ENCODE results near the gene SLC19A1.
"Not testable (repeated sequence)": the region's sequence is repeated elsewhere in the genome, so short reads cannot be mapped to it uniquely, and the experiment has no call there.

SLC19A1 gene

DNA sequence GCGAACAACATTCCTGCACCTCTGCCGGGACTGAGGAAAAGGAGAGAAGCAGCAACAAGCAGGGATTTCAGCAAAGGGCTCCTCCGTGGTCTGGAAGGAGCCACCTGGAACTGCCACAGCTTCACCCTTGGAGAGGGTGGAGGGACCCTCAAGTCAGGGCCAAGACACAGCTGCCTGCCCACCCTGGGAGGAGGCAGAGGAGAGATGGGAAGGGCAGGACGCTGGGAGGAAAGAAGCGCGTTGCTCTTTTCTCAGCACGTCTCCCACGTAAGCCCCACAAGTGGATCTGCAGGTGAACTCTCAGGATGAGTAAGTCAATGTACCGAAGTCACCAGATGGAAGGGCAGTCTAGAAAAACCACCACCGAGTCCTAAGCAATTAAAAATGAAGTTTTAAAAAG is 39.6 kb downstream of the SLC19A1 start:
- no peaks in the 10 kb centered on the region for H3K4me1 ChIP-seq
- H3K27me3 ChIP-seq, result peaks cover 30% of the 10 kb centered on the region
- no peaks in the 10 kb centered on the region for H3K9me3 ChIP-seq
- no peaks in the 10 kb centered on the region for H3K36me3 ChIP-seq
- no peak overlapping the region for H3K4me3 ChIP-seq (ENCODE audit: low read depth, low read length)
- peak; percentile 6 for DNase-seq
- TF ChIP-seq, protein P1, sequence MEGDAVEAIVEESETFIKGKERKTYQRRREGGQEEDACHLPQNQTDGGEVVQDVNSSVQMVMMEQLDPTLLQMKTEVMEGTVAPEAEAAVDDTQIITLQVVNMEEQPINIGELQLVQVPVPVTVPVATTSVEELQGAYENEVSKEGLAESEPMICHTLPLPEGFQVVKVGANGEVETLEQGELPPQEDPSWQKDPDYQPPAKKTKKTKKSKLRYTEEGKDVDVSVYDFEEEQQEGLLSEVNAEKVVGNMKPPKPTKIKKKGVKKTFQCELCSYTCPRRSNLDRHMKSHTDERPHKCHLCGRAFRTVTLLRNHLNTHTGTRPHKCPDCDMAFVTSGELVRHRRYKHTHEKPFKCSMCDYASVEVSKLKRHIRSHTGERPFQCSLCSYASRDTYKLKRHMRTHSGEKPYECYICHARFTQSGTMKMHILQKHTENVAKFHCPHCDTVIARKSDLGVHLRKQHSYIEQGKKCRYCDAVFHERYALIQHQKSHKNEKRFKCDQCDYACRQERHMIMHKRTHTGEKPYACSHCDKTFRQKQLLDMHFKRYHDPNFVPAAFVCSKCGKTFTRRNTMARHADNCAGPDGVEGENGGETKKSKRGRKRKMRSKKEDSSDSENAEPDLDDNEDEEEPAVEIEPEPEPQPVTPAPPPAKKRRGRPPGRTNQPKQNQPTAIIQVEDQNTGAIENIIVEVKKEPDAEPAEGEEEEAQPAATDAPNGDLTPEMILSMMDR (IDR thresholded peaks at IDR 0.05; ENCODE audit: low read depth, low read length), result no peak

DNA sequence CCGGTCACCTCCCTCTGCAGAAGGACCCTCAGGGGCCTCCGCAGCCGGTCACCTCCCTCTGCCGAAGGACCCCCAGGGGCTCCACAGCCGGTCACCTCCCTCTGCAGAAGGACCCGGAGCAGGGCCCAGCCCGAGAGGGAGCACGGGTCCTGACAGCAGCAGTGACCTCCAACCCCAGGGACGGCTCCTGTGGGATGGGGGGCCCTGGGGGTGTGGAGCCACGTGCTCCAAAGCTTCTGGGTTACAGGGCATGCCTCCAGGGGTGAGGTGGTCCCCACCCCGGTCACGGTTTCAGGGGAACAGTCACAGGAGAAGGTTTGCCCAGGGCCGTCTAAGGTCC is 40.3 kb downstream of the SLC19A1 start:
- peak; percentile 4 for DNase-seq

DNA sequence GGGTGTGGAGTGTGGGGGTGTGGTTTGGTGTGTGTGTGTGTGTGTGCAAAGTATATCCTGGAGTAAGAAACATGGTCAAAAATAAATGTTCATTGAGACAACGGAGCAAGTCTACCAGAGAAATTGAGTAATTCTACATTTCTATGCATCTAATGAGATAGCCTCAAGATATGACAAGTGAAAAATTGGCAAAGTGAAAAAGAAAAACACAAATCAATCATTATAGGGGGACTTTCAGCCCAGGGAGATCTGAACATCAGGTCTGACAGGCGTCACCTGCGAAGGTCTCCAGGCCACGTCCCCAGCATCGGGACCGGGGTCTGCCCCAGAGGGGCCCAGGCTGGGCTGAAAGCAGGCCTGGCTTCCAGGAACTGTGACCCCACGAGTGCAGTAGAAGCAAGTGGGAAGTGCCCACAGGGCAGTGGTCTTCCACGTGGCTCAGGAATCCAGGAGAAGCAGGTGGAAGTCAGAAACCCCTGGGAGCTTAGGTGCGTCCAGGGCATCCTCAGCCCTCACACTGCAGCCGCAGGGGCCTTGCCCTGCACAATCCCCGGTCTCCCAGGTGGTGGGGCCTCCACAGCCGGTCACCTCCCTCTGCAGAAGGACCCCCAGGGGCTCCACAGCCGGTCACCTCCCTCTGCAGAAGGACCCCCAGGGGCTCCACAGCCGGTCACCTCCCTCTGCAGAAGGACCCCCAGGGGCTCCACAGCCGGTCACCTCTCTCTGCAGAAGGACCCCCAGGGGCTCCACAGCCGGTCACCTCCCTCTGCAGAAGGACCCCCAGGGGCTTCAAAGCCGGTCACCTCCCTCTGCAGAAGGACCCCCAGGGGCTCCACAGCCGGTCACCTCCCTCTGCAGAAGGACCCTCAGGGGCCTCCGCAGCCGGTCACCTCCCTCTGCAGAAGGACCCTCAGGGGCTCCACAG is 40.9 kb downstream of the SLC19A1 start:
- peak; percentile 11 for DNase-seq
- not testable (repeated sequence) for H3K9me3 ChIP-seq; H3K4me1 ChIP-seq; H3K4me3 ChIP-seq (ENCODE audit: low read depth, low read length); H3K36me3 ChIP-seq
- peaks cover 25% of the 10 kb centered on the region for H3K27me3 ChIP-seq

More for the DNA sequence above, 40.3 kb downstream of the SLC19A1 start:
- Histone ChIP-seq H3K9me3 (no peaks in the 10 kb centered on the region), H3K4me3 (ENCODE audit: low read depth, low read length) (no peak overlapping the region), H3K36me3 (no peaks in the 10 kb centered on the region), H3K27me3 (peaks cover 30% of the 10 kb centered on the region), H3K4me1 (no peaks in the 10 kb centered on the region)
- TF ChIP-seq, protein P1 (IDR thresholded peaks at IDR 0.05; ENCODE audit: low read depth, low read length), result no peak

DNA sequence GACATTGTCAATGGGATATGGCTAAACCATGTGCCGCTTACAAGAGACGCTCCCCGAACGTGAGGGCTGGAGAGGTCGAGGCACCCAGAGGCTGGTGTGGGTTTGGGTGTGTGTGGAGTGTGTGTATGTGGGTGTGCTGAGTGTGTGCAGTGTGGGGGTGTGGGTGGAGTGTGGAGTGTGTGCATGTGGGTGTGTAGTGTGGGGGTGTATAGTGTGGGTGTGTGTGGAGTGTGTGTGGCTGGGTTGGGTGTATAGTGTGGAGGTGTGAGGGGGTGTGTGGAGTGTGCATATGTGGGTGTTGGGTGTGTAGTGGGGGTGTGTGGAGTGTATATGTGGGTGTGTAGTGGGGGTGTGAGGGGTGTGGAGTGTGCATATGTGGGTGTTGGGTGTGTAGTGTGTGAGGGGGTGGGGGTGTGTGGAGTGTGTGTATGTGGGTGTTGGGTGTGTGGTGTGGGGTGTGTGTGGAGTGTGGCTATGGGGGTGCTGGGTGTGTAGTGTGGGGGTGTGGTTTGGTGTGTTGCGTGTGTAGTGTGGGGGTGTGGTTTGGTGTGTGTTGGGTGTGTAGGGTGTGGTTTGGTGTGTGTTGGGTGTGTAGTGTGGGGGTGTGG is 42.2 kb downstream of the SLC19A1 start:
- Histone ChIP-seq H3K36me3 (no peaks in the 10 kb centered on the region), H3K4me1 (no peaks in the 10 kb centered on the region), H3K9me3 (no peaks in the 10 kb centered on the region), H3K4me3 (ENCODE audit: low read depth, low read length) (no peak overlapping the region), H3K27me3 (peaks cover 13% of the 10 kb centered on the region)
- no peak for DNase-seq
- TF ChIP-seq, protein P1 (IDR thresholded peaks at IDR 0.05; ENCODE audit: low read depth, low read length), result no peak

DNA sequence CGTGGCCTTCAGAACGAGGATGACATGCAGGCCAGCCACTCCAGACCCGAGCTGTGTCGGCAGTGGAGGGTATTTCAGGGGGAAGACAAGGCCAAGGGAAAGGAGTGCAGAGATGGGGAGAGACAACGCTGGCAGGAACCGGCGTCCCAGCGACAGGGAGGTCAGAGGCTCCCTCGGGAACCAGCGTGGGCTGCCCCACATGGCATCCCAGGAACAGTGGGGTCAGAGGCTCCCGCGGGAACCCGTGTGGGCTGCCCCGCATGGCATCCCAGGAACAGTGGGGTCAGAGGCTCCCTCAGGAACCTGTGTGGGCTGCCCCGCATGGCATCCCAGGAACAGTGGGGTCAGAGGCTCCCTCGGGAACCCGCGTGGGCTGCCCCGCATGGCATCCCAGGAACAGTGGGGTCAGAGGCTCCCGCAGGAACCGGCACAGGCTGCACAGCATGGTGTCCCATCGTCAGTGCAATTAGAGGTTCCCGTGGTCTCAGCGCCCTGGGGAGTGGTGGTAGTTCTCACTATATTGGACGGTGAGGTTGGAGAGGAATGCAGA is 43.0 kb downstream of the SLC19A1 start:
- peak; percentile 4 for DNase-seq
- TF ChIP-seq, protein P1 (IDR thresholded peaks at IDR 0.05; ENCODE audit: low read depth, low read length), result no peak
- no peaks in the 10 kb centered on the region for H3K9me3 ChIP-seq
- no peaks in the 10 kb centered on the region for H3K4me1 ChIP-seq
- H3K4me3 ChIP-seq (ENCODE audit: low read depth, low read length), result no peak overlapping the region
- peaks cover 5% of the 10 kb centered on the region for H3K27me3 ChIP-seq
- H3K36me3 ChIP-seq, result no peaks in the 10 kb centered on the region

DNA sequence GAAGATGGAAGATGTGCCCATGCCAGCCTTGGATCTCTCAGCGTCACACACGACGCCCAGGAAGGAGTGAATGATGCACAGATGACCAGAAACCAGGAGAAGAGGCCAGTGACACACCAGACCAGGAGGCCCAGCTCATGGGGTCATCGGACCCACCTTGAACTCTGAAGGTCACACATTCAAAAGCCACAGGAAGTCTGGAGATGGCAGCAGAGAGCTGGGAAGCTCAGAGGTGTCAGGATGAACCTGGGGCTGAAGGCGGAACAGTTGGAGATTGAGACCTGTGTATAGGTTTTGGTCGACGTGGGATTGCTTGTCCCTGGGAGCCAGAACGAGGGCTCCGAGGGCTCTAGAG is 43.6 kb downstream of the SLC19A1 start:
- Histone ChIP-seq H3K27me3 (no peaks in the 10 kb centered on the region), H3K4me3 (ENCODE audit: low read depth, low read length) (no peak overlapping the region), H3K4me1 (no peaks in the 10 kb centered on the region), H3K9me3 (no peaks in the 10 kb centered on the region), H3K36me3 (no peaks in the 10 kb centered on the region)
- peak; percentile 7 for DNase-seq
- TF ChIP-seq, protein P1 (IDR thresholded peaks at IDR 0.05; ENCODE audit: low read depth, low read length), result 0 out of 2 replicates have a peak, but pooled peaks have one; percentile 11

All from BE2C (cell line).